HG02642 (cell line): ENCODE results near the gene DTX3.
"Not testable (repeated sequence)": the region's sequence is repeated elsewhere in the genome, so short reads cannot be mapped to it uniquely, and the experiment has no call there.

Experiments used
- ATAC-seq: cut with Tn5 transposase; IDR thresholded peaks from one replicate; pipeline ENCODE4 v1.9.1; 2021; ENCODE audit warnings: mild to moderate bottlenecking; ENCODE audit not compliant: unreplicated experiment, poor library complexity

DTX3 gene

DNA sequence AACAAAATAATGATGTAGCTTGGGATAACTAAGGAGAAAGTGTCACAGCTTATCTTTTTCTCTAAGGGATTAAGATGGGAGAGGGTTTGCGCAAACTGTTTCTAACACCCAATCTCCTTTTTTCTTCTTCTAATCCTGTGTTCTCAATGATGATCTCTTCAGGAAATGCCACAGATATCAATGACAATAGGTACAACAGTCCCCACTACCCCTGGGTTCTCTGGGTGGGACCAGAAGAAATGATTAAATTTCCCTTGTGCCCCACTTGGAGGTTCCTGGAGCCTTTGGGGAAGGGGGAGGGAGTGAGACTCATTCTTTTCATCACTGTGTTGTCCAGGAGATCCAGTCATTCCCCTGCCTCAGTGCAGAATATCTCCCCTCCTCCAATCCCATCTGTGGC lies 22.2 kb upstream of the DTX3 start:
- ATAC-seq: no peak

DNA sequence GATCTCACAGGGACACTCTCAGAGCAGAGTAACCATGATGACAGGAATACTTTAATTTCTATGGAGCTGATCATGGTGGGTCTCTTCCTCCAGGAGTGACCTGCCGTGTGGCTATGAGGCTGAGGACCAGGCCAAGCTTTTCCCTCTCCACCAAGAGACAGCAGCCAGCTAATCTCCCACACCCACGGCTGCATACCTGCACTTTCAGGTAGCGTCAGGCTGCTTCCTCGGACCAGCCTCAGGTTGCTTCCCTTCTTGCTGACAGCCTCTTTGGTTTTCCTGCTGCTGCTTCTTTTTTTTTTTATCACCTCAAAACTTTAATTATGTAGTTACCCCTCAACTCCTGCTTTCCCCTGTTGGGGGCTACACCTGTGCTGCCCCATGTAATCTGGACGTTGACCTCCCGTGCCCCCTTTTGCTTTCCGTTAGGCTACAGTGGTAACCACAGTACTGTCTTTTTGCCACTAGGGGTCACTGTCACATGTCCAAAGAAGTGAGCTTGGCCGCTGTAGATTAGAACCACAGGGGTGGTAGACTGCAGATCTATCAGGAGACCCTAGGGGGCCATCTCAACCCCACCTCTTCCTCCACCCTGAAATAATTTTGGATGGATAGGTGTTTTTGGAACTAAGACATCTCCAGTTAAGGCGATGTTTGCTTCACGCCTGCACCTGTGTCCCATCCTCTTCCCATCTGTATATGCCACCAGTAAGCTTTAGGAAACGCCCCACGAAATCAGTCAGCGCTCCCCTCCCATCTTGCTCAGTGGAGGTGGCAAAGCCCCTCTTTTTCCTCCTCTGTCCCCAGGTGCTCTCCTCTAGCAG lies 21.4 kb upstream of the DTX3 start:
- ATAC-seq: peak; percentile 93

DNA sequence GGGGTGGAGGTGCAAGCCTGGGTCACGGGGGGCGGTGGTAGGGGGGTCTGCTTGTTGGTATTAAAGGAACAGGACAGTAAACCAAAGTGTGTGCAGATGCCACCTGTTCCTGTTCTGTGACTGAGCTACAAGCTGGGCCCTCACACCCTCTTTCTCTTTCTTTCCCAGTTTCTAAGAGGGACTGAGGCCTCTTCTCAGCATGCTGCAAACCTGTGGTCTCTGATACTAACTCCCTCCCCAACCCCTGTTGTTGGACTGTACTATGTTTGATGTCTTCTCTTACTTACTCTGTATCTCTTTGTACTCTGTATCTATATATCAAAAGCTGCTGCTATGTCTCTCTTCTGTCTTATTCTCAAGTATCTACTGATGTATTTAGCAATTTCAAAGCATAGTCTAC lies 20.6 kb upstream of the DTX3 start:
- ATAC-seq: no peak

DNA sequence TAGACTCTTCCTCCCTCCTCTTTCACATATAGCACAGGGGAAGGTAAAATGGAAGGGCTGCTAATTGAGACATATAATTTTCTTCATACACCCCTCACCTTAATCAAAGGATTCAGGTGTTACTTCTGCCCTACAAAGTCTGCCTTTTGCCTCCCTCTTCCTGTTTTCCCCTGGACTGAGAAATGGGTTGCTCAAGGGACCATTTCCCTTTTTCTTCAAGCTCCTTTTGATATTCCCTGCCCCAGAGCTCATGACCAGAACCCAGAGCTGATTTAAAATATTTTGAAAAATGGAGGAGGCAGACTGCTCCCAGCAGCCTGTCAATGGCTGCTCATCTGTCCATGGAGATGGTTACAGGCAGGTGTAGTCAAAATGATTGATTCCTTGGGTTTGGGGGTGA lies 19.9 kb upstream of the DTX3 start:
- no peak for ATAC-seq

DNA sequence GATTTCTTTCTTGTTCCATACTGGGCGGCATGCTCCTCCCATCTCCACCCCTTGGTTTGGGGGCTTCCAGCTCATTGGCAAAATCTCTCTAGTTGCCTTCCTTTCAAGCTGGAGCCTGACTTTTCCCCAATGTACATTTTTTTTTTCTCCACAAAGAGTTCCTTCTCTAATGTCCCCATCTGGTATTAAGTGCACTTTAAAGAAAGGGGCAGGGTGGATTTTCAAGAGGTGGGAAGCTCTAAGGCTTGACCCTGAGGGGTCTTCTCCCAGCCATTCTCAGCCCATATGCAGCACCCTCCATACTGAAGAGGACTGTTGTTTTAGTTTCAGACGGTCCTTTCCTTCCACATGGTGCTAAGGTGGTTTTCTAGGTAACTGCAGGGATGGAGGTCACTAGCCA lies 19.5 kb upstream of the DTX3 start:
- no peak for ATAC-seq

DNA sequence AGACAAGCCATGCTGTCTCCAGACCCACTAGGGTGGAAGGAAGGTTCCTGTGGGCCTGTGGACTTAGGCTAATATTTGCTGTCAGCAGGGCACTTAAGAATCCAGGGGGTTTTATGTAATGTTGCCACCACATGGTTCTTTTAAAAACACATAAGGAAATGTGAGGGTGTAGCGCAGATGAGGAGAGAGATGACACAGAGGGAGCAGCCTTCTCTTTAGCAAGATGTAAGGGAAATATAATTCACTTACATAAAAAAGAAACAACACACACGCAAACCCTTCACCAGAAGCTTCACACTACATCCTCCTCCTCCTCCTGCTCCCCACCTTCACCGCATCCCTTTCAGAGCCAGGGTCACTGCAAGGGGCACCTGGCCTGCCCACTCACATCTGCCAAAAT lies 18.5 kb upstream of the DTX3 start:
- ATAC-seq: no peak

DNA sequence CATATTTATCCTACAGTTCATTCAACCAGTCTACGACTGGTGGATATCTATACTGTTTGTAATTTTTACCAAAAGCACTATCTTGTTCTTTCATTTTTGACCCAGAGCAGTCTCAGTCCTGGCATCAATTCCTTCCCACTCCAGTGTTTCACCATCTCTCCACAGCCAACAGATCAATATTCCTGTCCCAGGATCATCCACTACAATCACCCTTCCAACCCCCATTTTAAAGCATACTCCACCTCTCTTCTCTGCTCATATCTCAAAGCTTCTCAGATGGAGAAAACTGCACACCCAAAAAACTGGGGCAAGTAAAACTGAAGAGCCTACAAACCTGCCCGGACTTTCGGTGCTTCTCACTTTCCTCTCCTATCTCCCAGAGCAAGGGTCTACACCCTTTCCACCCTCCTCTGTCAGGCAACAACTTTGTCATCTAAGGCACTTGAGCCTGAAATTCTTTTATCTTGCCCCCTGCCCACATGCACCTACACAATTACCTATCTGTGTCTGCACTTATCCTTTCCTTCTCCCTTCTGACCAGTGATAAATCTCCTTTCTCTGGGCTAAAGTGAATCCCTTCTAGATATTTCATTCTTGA lies 17.7 kb upstream of the DTX3 start:
- no peak for ATAC-seq

DNA sequence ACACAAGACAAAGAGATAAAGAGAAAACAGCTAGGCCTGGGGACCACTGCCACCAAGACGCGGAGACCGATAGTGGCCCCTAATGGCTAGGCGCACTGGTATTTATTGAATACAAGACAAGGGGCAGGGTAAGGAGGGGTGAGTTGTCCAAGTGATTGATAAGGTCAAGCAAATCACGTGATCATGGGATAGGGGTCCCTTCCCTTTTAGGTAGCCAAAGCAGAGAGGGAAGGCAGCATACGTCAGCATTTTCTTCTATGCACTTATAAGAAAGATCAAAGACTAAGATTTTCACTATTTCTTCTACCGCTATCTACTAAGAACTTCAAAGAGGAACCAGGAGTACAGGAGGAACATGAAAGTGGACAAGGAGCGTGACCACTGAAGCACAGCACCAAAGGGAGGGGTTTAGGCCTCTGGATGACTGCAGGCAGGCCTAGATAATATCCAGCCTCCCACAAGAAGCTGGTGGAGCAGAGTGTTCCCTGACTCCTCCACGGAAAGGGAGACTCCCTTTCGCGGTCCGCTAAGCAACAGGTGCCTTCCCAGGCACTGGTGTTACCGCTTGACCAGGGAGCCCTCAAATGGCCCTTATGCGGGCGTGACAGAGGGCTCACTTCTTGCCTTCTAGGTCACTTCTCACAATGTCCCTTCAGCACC lies 15.5 kb upstream of the DTX3 start:
- not testable (repeated sequence) for ATAC-seq

DNA sequence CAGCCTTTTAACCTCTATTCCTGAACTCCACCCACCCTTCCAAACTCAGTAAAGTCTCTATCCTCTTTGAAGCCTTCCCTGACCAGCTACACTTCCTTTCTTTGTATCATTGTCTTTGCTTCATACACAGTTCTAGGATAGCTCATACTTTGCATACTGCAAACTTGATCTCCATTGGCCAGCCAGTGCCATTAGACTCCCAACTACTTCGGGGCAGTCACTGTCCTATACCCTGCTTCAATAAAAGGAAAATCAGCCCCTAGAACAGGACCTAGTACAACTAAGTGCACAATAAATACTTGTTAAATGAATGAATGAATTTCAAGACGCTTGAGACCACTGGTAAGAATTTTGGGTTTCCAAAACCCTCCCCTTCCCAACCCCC lies 14.2 kb upstream of the DTX3 start:
- no peak for ATAC-seq

DNA sequence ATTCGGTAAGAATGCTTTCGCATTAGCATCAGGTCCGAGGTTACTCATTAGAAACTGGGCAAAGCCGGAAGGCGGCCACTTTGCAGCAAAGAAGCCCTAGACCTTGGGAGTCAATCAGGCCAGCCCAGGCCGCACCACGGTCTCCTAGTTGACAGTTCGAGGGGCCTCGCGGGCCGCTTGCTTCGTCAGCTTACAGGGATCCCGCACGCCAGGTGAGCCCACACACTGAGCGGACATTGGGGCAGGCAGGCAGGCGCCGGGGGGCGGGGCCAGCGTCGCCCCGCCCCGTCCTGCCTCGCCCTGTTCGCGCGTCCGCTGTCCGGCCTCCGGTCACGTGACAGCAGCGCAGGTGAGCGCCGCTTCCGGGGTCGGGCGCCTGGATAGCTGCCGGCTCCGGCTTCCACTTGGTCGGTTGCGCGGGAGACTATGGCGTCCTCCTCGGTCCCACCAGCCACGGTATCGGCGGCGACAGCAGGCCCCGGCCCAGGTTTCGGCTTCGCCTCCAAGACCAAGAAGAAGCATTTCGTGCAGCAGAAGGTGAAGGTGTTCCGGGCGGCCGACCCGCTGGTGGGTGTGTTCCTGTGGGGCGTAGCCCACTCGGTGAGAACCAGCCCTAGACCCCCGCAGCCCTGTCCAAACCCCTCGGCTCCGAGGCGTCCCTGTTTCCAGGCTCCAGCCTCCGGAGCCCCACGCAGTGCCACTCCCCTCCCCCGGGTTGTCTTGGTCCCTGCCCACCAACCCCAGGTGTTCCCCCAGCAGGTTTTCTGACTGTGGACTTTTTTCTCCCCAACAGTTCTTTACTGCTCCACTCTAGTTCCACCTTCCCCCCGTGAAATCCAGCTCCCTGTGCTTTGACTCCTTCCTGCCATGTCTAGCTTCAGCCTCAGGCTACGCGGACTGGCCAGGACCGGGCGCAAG lies 13.5 kb upstream of the DTX3 start, which contains the start of gene PIP4K2C:
Gene PIP4K2C (plus strand): TSS at position 329 of the 918 bp plus-strand sequence. CDS start 98 bp downstream, at position 427.
- ATAC-seq: peak; percentile 95

DNA sequence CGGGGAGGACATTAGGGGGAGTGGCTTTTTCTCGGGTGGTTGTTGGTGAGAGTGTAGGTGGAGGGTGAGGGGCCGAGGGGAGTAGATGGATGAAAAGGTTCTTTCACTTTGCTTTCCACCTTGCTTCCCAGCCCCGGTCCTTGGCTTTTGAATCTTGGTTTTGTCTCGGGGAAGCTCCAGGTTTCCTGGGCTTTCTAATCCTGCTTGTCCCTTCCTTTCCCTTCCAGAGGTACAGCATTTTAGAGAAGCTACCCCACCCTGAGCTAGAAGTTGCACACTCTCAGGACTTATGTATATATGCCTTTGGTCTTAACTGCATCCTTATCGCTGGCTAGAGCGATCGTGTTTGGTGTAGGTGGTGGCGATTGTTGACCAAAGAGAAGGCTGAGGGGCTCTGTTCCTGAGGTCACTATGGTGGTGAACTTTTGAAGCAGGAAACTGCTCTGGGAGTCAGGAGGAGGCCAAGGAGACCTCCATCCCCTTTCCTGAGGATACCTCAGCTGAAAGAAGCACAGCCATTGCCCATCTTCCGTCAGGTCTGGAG lies 12.8 kb upstream of the DTX3 start:
- no peak for ATAC-seq

DNA sequence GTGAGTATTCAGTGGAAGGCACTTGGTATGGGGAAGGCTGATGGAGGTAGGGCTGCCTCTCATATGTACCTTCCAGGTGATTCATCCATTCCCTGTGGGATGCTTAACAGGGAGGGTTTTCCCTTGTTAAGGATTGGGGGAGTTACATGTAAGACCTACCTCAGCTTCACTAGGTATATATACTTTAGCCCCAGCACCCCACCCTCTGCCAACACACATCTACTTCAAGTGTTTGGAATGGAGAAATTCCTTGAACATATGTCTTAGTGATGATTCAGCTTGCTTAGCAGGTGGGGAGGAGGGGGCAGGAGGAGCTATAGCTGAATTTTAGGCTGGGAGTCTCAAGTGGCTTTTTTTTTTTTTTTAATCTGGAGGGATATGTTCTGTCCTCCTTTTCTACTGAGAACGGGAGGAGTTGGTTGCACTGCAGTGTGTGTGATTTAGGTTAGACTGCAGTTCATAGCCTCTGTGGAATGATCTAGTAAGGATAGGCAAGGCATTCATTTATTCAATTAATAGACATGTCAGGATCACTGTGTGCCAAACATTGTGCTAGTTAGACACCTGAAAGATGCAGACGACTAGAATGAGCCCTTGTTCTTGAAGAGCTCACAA lies 12.0 kb upstream of the DTX3 start:
- ATAC-seq: no peak

DNA sequence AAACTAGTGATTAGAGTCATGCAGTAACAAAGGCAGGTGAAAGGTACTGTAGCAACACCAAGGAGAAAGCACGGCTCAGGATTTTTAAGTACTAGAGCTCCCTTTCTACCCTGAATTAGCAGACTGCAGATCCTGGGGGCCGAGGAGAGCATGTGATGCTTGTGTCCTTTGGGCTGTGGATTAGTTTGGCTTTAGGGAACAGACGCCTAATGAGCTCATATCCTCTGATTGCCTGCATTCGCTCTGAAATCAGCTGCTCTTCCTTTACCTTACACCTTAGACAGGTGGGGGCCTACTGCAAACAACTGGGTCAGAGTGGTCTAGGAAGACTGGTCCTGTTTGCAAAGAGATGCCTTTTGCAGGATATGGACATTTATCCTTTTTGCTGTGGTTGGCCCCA lies 11.4 kb upstream of the DTX3 start:
- ATAC-seq: no peak

DNA sequence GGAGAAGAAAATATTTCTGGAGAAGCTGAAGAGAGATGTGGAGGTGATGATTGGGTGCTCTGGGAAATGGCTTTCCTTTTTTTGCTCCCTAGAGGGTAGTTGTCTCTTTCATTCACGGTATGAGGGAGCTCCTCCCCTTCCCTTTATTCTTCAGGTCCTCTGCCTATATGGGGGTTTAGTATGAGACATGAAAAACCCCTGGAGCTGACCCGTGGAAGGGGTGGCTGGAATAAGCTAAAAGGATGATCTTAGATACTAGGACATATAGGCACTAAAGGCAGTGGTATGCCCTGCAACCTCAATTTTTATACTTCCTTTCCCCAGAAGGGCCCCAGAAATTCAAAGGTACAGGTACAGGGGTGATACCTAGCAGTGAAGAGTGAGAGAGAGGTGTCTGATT lies 4.2 kb upstream of the DTX3 start:
- ATAC-seq: no peak

DNA sequence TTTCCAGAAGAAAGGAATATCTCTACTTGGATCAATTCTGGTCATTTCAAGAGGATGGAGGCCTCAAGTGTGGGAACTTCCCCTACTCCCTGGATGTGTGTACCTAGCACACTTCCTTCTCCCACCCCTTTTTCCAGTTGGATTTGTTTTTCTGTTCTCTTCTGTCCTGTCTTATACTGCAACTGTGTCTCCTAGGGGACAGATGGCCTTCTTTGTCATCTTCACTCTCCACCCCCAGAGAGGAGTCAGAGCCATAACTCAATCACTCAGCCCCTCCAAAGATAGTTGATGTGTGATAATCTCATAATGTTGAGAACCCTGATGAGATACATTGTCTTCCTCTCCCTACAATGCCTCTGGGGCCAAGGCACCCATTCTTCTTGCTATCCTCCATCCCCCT lies 2.1 kb upstream of the DTX3 start:
- no peak for ATAC-seq

DNA sequence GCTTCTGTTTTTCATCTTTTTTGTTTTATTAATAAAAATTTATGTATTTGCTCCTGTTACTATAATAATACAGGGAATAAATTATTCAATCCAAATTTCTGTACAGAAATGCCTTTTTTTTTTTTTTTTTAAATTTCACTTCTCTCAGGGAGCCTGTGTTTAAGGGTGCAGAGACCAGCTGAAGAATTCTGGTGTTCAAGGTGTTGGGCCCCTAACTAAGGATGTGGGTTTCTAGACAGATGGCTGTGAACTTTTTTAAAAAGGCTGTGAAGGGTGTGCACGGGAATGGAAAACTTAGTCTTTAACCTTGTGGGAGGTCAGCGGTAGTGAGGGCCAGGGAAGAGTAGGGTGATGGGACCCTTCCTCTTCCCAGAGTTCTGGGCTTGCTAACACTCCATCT lies 1.3 kb upstream of the DTX3 start:
- ATAC-seq: no peak

DNA sequence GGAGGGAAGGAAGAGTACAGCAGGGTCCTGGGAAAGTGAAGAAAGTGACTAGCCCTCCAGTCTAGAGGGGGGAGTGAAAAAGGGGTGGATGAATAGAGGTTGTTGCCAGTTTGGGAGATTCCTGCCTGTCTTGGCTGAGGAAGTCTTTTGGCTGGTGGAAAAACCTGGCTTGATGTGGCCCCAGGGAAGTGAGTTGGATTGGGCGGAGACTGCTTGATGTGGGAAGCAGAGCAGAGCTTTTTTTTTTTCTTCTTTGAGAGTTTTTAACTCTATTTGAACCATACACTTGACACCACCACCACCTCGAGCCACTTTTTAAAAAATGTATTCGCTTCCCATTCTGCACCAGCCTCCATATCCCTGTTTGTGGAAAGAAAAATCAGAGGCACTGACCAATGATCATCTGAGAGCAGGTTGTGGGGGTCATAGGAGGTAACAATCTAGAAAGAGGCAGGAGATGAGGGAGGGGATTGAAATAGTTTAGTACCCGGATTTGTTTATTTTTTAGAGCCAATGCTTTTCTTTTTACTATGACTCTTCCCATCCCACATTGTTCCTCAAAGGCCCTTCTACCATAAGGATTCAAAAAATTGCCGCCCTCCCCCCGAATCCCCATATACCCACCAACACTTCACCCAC lies 690 bp upstream of the DTX3 start:
- ATAC-seq: no peak

DNA sequence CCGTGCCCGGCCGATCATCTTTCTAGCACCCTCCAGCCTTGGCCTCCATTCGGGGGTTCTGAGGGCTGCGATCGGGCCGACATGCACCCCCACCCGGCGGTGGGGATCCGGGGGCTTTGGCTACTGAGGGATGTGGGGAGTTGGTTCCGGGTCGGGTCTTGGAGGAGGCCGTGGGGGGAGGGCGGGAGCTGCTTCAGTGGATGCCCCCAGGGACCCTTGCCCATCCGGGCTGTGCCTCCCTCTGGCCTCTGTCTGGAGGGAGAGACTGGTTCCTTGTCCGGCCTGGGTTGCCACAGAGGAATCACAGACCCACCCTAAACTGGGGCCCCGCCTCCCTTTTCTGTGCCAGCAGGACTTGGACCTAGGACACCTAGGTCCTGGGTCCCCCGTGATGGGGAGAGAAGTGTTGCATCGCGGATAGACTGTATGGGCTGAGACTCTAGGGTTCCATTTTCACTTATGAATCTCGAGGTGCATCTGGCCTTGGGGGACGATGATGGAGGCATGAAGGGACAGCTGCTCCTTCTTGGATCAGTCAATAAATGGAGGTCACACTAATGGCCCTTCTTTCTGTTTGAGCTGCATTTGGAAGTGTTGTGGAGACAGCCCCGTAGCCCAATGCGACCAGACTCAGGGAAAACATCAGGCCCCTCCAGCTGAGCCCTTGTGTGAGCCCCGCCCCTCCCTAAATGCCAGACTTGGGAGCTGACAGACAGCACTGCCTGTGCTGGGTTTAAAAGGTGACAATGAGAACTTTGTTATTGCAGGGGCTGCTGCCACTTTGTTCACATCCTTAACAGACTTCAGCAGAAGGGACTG lies 577 bp downstream of the DTX3 start:
- peak; percentile 34 for ATAC-seq
